H9 (cell line): ENCODE results near the gene GRIP1. TPM values are rescaled to one million over a fixed set of nuclear protein-coding genes. Genes with fewer than 3 reads are reported as not detected.

Source experiments
- DNase-seq: peaks from one replicate; pipeline ENCODE4 v3.0.0-alpha.2; 2017
- H2AFZ ChIP-seq: one replicate; pipeline ENCODE4 v1.6.1; 2013; ENCODE audit warnings: mild to moderate bottlenecking, low read length, control low read depth, moderate library complexity
- H2AK5ac ChIP-seq: 2 replicates; pipeline ENCODE4 v1.6.1; 2013; ENCODE audit warnings: low read length, control low read depth, mixed read lengths; ENCODE audit not compliant: insufficient read length
- H2BK120ac ChIP-seq: one replicate; pipeline ENCODE4 v1.6.1; 2013; ENCODE audit warnings: low read depth, mild to moderate bottlenecking, low read length, control low read depth, inconsistent platforms; ENCODE audit not compliant: poor library complexity, severe bottlenecking
- H2BK12ac ChIP-seq: 2 replicates; pipeline ENCODE4 v1.6.1; 2013; ENCODE audit warnings: low read length, control low read depth, mixed read lengths, low read depth; ENCODE audit not compliant: insufficient read length
- H2BK15ac ChIP-seq: 2 replicates; pipeline ENCODE4 v1.6.1; 2013; ENCODE audit warnings: low read depth, low read length, control low read depth
- H2BK20ac ChIP-seq: one replicate; pipeline ENCODE4 v1.6.1; 2013; ENCODE audit warnings: low read depth, mild to moderate bottlenecking, low read length, control low read depth, inconsistent platforms; ENCODE audit not compliant: poor library complexity, severe bottlenecking
- H2BK5ac ChIP-seq: 2 replicates; pipeline ENCODE4 v1.6.1; 2013; ENCODE audit warnings: low read length, control low read depth, mixed read lengths; ENCODE audit not compliant: insufficient read length
- H3K14ac ChIP-seq: 2 replicates; pipeline ENCODE4 v1.6.1; 2013; ENCODE audit warnings: low read length, control low read depth; ENCODE audit not compliant: insufficient read depth
- H3K18ac ChIP-seq: 2 replicates; pipeline ENCODE4 v1.6.1; 2013; ENCODE audit warnings: low read depth, mild to moderate bottlenecking, mixed read lengths, low read length, control low read depth; ENCODE audit not compliant: insufficient read length
- H3K23ac ChIP-seq: 2 replicates; pipeline ENCODE4 v1.6.1; 2013; ENCODE audit warnings: low read length, control low read depth, mixed read lengths, low read depth; ENCODE audit not compliant: insufficient read length
- H3K23me2 ChIP-seq: 2 replicates; pipeline ENCODE4 v1.6.1; 2013; ENCODE audit warnings: low read depth, mild to moderate bottlenecking, mixed read lengths, low read length, control low read depth; ENCODE audit not compliant: insufficient read length, poor library complexity, severe bottlenecking
- H3K27ac ChIP-seq: 2 replicates; pipeline ENCODE4 v1.5.1; 2013; ENCODE audit warnings: low read length, control low read depth, mixed read lengths, low read depth; ENCODE audit not compliant: insufficient read length
- H3K27me3 ChIP-seq: 2 replicates; pipeline ENCODE4 v1.6.1; 2013; ENCODE audit warnings: low read length, control low read depth, inconsistent platforms; ENCODE audit not compliant: insufficient read depth
- H3K4ac ChIP-seq: 2 replicates; pipeline ENCODE4 v1.6.1; 2013; ENCODE audit warnings: low read depth, mild to moderate bottlenecking, control low read depth, inconsistent platforms, low read length, moderate library complexity
- H3K4me1 ChIP-seq: 2 replicates; pipeline ENCODE4 v1.6.1; 2013; ENCODE audit warnings: low read length, control low read depth, inconsistent platforms; ENCODE audit not compliant: insufficient read depth
- H3K4me2 ChIP-seq: 2 replicates; pipeline ENCODE4 v1.6.1; 2013; ENCODE audit warnings: low read length, control low read depth, mixed read lengths; ENCODE audit not compliant: insufficient read length, insufficient read depth
- H3K56ac ChIP-seq: 2 replicates; pipeline ENCODE4 v1.6.1; 2013; ENCODE audit warnings: low read depth, mild to moderate bottlenecking, mixed read lengths, low read length, control low read depth; ENCODE audit not compliant: insufficient read length
- H3K79me1 ChIP-seq: 2 replicates; pipeline ENCODE4 v1.6.1; 2013; ENCODE audit warnings: low read depth, mild to moderate bottlenecking, moderate library complexity, low read length, control low read depth, inconsistent platforms; ENCODE audit not compliant: insufficient read depth, poor library complexity, severe bottlenecking
- H3K79me2 ChIP-seq: 2 replicates; pipeline ENCODE4 v1.6.1; 2013; ENCODE audit warnings: low read length, control low read depth, inconsistent platforms; ENCODE audit not compliant: insufficient read depth
- H3K9ac ChIP-seq: 2 replicates; pipeline ENCODE4 v1.6.1; 2013; ENCODE audit warnings: low read length, control low read depth, mixed read lengths; ENCODE audit not compliant: insufficient read length; ENCODE audit errors: extremely low read depth
- H3K9me3 ChIP-seq: one replicate; pipeline ENCODE4 v1.6.1; 2013; ENCODE audit warnings: low read depth, low read length, inconsistent platforms; ENCODE audit not compliant: control insufficient read depth
- H3T11ph ChIP-seq: one replicate; pipeline ENCODE4 v1.6.1; 2013; ENCODE audit warnings: mild to moderate bottlenecking, low read length, control low read depth, inconsistent platforms
- H4K20me1 ChIP-seq: one replicate; pipeline ENCODE4 v1.6.1; 2013; ENCODE audit not compliant: control insufficient read depth, insufficient read length, insufficient read depth
- H4K5ac ChIP-seq: 2 replicates; pipeline ENCODE4 v1.6.1; 2013; ENCODE audit warnings: low read depth, mild to moderate bottlenecking, mixed read lengths, low read length, control low read depth; ENCODE audit not compliant: insufficient read length
- H4K8ac ChIP-seq: replicated peaks from 2 replicates; pipeline ENCODE4 v1.6.1; 2013; ENCODE audit warnings: low read length, control low read depth, mixed read lengths, low read depth; ENCODE audit not compliant: insufficient read length
- H4K91ac ChIP-seq: 2 replicates; pipeline ENCODE4 v1.6.1; 2013; ENCODE audit warnings: low read depth, mild to moderate bottlenecking, moderate library complexity, mixed read lengths, low read length, control low read depth; ENCODE audit not compliant: insufficient read length
- H3K27ac Mint-ChIP-seq, 3 experiments: 2 replicates in 2 of 3; 3 replicates in 1 of 3; pipeline ENCODE4 v1.8.0; 2020 to 2021; ENCODE audit warnings: mixed read lengths in 3 of 3, mild to moderate bottlenecking in 1 of 3, moderate library complexity in 1 of 3
- H3K27me3 Mint-ChIP-seq: 2 replicates; pipeline ENCODE4 v1.8.0; 2021; ENCODE audit warnings: low read depth, mild to moderate bottlenecking, moderate library complexity, mixed read lengths
- H3K36me3 Mint-ChIP-seq, 3 experiments: 2 replicates in 2 of 3; 3 replicates in 1 of 3; pipeline ENCODE4 v1.8.0; 2020 to 2021; ENCODE audit warnings: low read depth in 3 of 3, mixed read lengths in 3 of 3; ENCODE audit not compliant: insufficient read depth in 1 of 3
- H3K4me1 Mint-ChIP-seq, 2 experiments: 2 replicates each; pipeline ENCODE4 v1.8.0; 2020; ENCODE audit warnings: mixed read lengths in 2 of 2
- H3K4me3 Mint-ChIP-seq, 2 experiments: 2 replicates in 1 of 2; 3 replicates in 1 of 2; pipeline ENCODE4 v1.8.0; 2020 to 2021; ENCODE audit warnings: mild to moderate bottlenecking in 2 of 2, mixed read lengths in 2 of 2, moderate library complexity in 1 of 2
- H3K9me3 Mint-ChIP-seq, 2 experiments: 2 replicates in 1 of 2; 3 replicates in 1 of 2; pipeline ENCODE4 v1.8.0; 2020; ENCODE audit warnings: mild to moderate bottlenecking in 2 of 2, mixed read lengths in 2 of 2, moderate library complexity in 1 of 2
- total RNA-seq: library from RNA; stranded (reverse); gene quantifications from 2 replicates; pipeline ENCODE4 v1.2.1, GENCODE V29; 2021
- TF ChIP-seq, protein P1 (sequence below): fragments of 200-600 bp; sonication (generic); conservative IDR thresholded peaks from 3 replicates; pipeline ENCODE4 v1.8.0; 2021; ENCODE audit warnings: antibody characterized with exemption, mild to moderate bottlenecking

GRIP1 gene
- total RNA-seq, 1 experiment from 2014 or later = 19.5 TPM

DNA sequence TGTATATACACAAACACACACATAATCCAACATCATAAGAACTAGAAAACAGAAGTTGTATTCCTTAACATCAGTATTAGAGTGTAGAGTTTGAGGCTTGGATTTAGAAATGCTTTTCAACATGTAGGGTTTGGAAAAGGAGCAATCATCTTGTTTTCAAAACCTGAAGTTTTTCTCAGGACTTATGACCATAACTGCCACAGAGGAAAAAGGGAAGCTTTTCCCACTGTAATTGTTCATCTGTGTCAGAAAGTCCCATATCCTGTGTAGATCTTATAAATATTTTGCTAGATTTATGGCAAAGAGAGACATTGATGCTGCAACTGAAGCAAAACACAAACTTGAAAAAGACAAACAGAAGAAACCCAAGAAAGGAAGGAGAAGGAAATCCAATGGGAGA, 115.7 kb downstream of the GRIP1 start:
- Mint-ChIP-seq H3K9me3 (peaks cover 26 to 38% of the 10 kb centered on the region in 2 experiments), H3K27me3 (no peaks in the 10 kb centered on the region; the same call in 1 of the 2 replicates), H3K4me1 (peaks cover 5 to 7% of the 10 kb centered on the region in 2 experiments; a peak in 3 of 4 replicates), H3K4me3 (no peak overlapping the region), H3K27ac (no peak overlapping the region), H3K36me3 (peaks cover 8 to 27% (median 20%) of the 10 kb centered on the region in 3 experiments)
- Histone ChIP-seq H3K9me3 (no peaks in the 10 kb centered on the region), H4K8ac (no peak overlapping the region), H4K91ac (no peak overlapping the region), H2AK5ac (no peak overlapping the region), H2AFZ (no peak overlapping the region), H3K56ac (no peak overlapping the region), H3K4me1 (no peaks in the 10 kb centered on the region), H4K5ac (no peak overlapping the region), H3K4me2 (no peak overlapping the region), H2BK20ac (no peak overlapping the region), H3K23me2 (no peaks in the 10 kb centered on the region), H3T11ph (no peak overlapping the region), H2BK120ac (no peak overlapping the region), H3K23ac (no peak overlapping the region), H3K18ac (no peak overlapping the region), H3K79me1 (no peaks in the 10 kb centered on the region), H3K4ac (no peak overlapping the region), H2BK12ac (no peak overlapping the region), H3K27ac (no peak overlapping the region), H3K79me2 (no peaks in the 10 kb centered on the region), H3K9ac (no peak overlapping the region), H4K20me1 (no peaks in the 10 kb centered on the region), H2BK15ac (no peak overlapping the region), H3K14ac (no peak overlapping the region), H3K27me3 (no peaks in the 10 kb centered on the region), H2BK5ac (no peak overlapping the region)
- TF ChIP-seq, protein P1, sequence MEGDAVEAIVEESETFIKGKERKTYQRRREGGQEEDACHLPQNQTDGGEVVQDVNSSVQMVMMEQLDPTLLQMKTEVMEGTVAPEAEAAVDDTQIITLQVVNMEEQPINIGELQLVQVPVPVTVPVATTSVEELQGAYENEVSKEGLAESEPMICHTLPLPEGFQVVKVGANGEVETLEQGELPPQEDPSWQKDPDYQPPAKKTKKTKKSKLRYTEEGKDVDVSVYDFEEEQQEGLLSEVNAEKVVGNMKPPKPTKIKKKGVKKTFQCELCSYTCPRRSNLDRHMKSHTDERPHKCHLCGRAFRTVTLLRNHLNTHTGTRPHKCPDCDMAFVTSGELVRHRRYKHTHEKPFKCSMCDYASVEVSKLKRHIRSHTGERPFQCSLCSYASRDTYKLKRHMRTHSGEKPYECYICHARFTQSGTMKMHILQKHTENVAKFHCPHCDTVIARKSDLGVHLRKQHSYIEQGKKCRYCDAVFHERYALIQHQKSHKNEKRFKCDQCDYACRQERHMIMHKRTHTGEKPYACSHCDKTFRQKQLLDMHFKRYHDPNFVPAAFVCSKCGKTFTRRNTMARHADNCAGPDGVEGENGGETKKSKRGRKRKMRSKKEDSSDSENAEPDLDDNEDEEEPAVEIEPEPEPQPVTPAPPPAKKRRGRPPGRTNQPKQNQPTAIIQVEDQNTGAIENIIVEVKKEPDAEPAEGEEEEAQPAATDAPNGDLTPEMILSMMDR = no peak
- no peak for DNase-seq
